Measurements from ENCODE around the gene SYT11.

SYT11 gene

DNA sequence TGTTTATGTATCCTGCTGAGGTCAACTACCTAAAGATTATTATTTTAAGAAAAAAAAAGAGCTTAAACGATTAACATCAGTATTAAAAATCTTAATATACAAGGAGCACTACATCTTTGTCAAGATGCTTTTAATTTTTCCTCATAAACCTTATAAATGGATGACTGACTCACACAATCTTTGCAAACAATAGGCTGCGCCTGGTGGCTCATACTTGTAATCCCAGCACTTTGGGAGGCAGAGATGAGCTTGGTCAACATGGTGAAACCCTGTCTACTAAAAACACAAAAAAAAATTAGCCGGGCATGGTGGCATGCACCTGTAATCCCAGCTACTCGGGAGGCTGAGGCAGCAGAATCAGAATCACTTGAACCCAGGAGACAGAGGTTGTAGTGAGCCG lies 73.1 kb downstream of the SYT11 start:
- Mint-ChIP-seq H3K4me3 (peak overlapping the region; percentile 62 to 74 (median 71)), H3K27me3 (ENCODE audit: low read depth) (no peaks in the 10 kb centered on the region), H3K36me3 (ENCODE audit: low read depth) (peaks cover 41% of the 10 kb centered on the region), H3K9me3 (no peaks in the 10 kb centered on the region), H3K4me1 (peaks cover 21% of the 10 kb centered on the region), H3K27ac (no peak overlapping the region)
- no peak for TF ChIP-seq CTCF (IDR thresholded peaks at IDR 0.05; ENCODE audit: unreplicated experiment in 3 of 3)

GRCh38 chr1:155933591-155934096 lies 74.3 kb downstream of the SYT11 start:
- TF ChIP-seq CTCF (IDR thresholded peaks at IDR 0.05; ENCODE audit: unreplicated experiment in 3 of 3), result no peak
- Mint-ChIP-seq H3K36me3 (ENCODE audit: low read depth) (peaks cover 32% of the 10 kb centered on the region), H3K27me3 (ENCODE audit: low read depth) (no peaks in the 10 kb centered on the region), H3K4me1 (peaks cover 27% of the 10 kb centered on the region), H3K4me3 (no peak overlapping the region), H3K27ac (no peak overlapping the region), H3K9me3 (no peaks in the 10 kb centered on the region)

DNA sequence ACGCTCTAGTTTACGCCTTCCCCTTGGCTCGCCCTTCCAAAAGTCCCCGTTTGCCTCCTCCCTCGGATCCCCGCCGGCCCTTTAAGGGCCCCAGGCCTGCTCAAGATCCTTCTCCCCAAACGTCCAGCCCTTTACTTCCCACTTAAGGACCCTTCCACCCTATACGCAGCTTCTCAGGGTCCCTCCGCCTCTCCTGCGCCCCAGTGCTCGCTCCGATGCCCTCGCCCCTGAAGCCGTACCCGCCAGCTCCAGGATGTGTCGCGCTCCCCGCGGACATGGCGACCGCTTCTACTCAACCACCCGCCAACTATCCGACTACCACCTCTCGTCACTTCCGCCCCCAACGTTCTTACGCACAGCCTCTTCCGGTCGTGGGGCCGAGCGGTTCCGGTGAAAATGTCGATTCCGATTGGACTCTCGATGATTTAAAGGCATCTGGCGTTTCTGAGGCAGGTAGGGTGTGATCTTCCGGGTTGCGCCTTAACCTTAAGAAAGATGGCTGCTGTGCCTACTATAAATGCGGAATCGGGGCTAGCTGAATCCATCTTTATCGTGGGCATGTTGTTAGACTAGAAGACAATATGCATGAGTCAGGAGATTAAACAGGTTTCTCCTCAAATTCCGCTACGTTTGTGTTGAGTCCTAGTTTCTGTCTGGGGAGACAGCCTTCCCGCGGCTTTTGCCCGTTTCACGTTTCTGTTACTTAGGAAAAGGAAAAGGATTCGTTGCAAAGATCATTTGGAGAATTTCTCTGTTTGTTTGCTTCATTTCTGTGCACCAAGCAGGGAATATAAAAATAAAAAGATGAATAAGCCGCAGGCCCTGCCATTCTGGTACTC lies 74.9 kb downstream of the SYT11 start, which contains the start of gene KHDC4:
KHDC4 (minus strand) TSS at position 317 of the 839 bp plus-strand sequence; CDS start at position 277, 40 bp downstream.
- H3K9me3 Mint-ChIP-seq, result no peaks in the 10 kb centered on the region

More for the DNA sequence above, 74.9 kb downstream of the SYT11 start, which contains the start of gene KHDC4:
- Mint-ChIP-seq H3K36me3 (ENCODE audit: low read depth) (peaks cover 27% of the 10 kb centered on the region), H3K27me3 (ENCODE audit: low read depth) (no peaks in the 10 kb centered on the region), H3K27ac (no peak within 1 kb of the TSS), H3K4me3 (no peak within 1 kb of the TSS), H3K4me1 (peaks cover 27% of the 10 kb centered on the region)
- TF ChIP-seq CTCF (IDR thresholded peaks at IDR 0.05; ENCODE audit: unreplicated experiment in 3 of 3), result peak in 1 of 3 experiments; percentile 13

All from nephron (organoid).